Neural cell (in vitro differentiated cells): ENCODE data around the gene SEC16A. TPM values are rescaled to one million over a fixed set of nuclear protein-coding genes. Genes with fewer than 3 reads are reported as not detected.

Experiments used
- H2AFZ ChIP-seq: fragments of 200-600, 300-800 bp; sonication (generic), shearing (Covaris generic); 2 replicates; pipeline ENCODE4 v1.6.0; 2014; ENCODE audit warnings: low read depth, mild to moderate bottlenecking, antibody characterized with exemption, low read length, moderate library complexity
- H3F3A ChIP-seq: fragments of 200-600 bp; shearing (Covaris generic); 2 replicates; pipeline ENCODE4 v1.6.1; 2016; ENCODE audit warnings: mild to moderate bottlenecking, moderate library complexity, mixed read lengths, antibody characterized with exemption, low read length; ENCODE audit not compliant: insufficient read depth, poor library complexity, severe bottlenecking
- H3K27ac ChIP-seq: fragments of 200-600, 300-800 bp; sonication (generic), shearing (Covaris generic); 2 replicates; pipeline ENCODE4 v1.5.1; 2014; ENCODE audit warnings: mild to moderate bottlenecking, low read length, moderate library complexity
- H3K27me3 ChIP-seq: fragments of 300-800, 200-600 bp; sonication (generic), shearing (Covaris generic); 2 replicates; pipeline ENCODE4 v1.6.0; 2014; ENCODE audit warnings: mild to moderate bottlenecking, low read depth, low read length, moderate library complexity; ENCODE audit not compliant: insufficient read depth
- H3K36me3 ChIP-seq: fragments of 300-800, 200-600 bp; sonication (generic), shearing (Covaris generic); 2 replicates; pipeline ENCODE4 v1.5.1; 2014; ENCODE audit warnings: mild to moderate bottlenecking, antibody characterized with exemption, low read length, moderate library complexity; ENCODE audit not compliant: insufficient read depth
- H3K4me2 ChIP-seq: fragments of 300-800, 200-600 bp; sonication (generic), shearing (Covaris generic); 2 replicates; pipeline ENCODE4 v1.6.0; 2014; ENCODE audit warnings: mild to moderate bottlenecking, low read length
- H3K4me3 ChIP-seq: fragments of 300-800, 200-600 bp; sonication (generic), shearing (Covaris generic); 2 replicates; pipeline ENCODE4 v1.5.1; 2014; ENCODE audit warnings: mild to moderate bottlenecking, low read length, moderate library complexity
- H3K79me2 ChIP-seq: fragments of 200-600 bp; shearing (Covaris generic); replicated peaks from 2 replicates; pipeline ENCODE4 v1.6.0; 2014; ENCODE audit warnings: mild to moderate bottlenecking, low read length, moderate library complexity; ENCODE audit not compliant: insufficient read depth
- H3K9ac ChIP-seq: fragments of 300-800, 200-600 bp; sonication (generic), shearing (Covaris generic); 2 replicates; pipeline ENCODE4 v1.6.1; 2016; ENCODE audit warnings: mild to moderate bottlenecking, low read length, mixed read lengths
- H3K9me2 ChIP-seq: fragments of 200-600 bp; shearing (Covaris generic); 2 replicates; pipeline ENCODE4 v1.6.1; 2016; ENCODE audit warnings: mild to moderate bottlenecking, low read length, mixed read lengths; ENCODE audit not compliant: insufficient read depth
- H3K9me3 ChIP-seq: fragments of 200-600, 300-800 bp; sonication (generic), shearing (Covaris generic); 2 replicates; pipeline ENCODE4 v1.6.1; 2016; ENCODE audit warnings: mild to moderate bottlenecking, mixed run types, low read length, moderate library complexity, mixed read lengths
- H4K20me1 ChIP-seq: fragments of 200-600 bp; shearing (Covaris generic); 2 replicates; pipeline ENCODE4 v1.6.1; 2016; ENCODE audit warnings: mild to moderate bottlenecking, mixed run types; ENCODE audit not compliant: insufficient read depth
- EP300 ChIP-seq: fragments of 450-650 bp; conservative IDR thresholded peaks from 2 replicates; pipeline ENCODE4 v1.6.1; 2014; ENCODE audit warnings: antibody characterized with exemption, mild to moderate bottlenecking, moderate library complexity; ENCODE audit not compliant: poor library complexity, severe bottlenecking
- EZH2 ChIP-seq: fragments of 200-600, 300-800 bp; shearing (Covaris generic), sonication (generic); IDR thresholded peaks from 2 replicates; pipeline ENCODE4 v1.6.1; 2014; ENCODE audit warnings: antibody characterized with exemption, low read length, borderline replicate concordance, mild to moderate bottlenecking; ENCODE audit not compliant: insufficient read depth, poor library complexity, severe bottlenecking
- MXI1 ChIP-seq: fragments of 450-650 bp; conservative IDR thresholded peaks from 2 replicates; pipeline ENCODE4 v1.6.1; 2014; ENCODE audit warnings: antibody characterized with exemption, mild to moderate bottlenecking; ENCODE audit not compliant: poor library complexity, severe bottlenecking
- POLR2AphosphoS5 ChIP-seq: IDR thresholded peaks from 2 replicates; pipeline ENCODE4 v1.6.1; 2012
- RAD21 ChIP-seq: fragments of 450-650 bp; conservative IDR thresholded peaks from 2 replicates; pipeline ENCODE4 v1.6.1; 2014; ENCODE audit warnings: antibody characterized with exemption, mild to moderate bottlenecking, moderate library complexity
- REST ChIP-seq: IDR thresholded peaks from 2 replicates; pipeline ENCODE4 v1.6.1; 2012; ENCODE audit warnings: borderline replicate concordance
- SMC3 ChIP-seq: fragments of 450-650 bp; conservative IDR thresholded peaks from 2 replicates; pipeline ENCODE4 v1.6.1; 2014; ENCODE audit warnings: antibody characterized with exemption, mild to moderate bottlenecking, moderate library complexity; ENCODE audit not compliant: poor library complexity
- TAF1 ChIP-seq: IDR thresholded peaks from 2 replicates; pipeline ENCODE4 v1.6.1; 2012; ENCODE audit warnings: low read depth
- polyA plus RNA-seq: library from polyadenylated mRNA; depleted of rRNA; stranded (reverse); fragments of >200 nt; gene quantifications from 2 replicates; pipeline ENCODE4 v1.2.3, GENCODE V29; 2014
- TF ChIP-seq, protein P1 (sequence below): fragments of 450-650 bp; IDR thresholded peaks from 2 replicates; pipeline ENCODE4 v1.5.1; 2014; ENCODE audit warnings: antibody characterized with exemption, mild to moderate bottlenecking, moderate library complexity; ENCODE audit not compliant: poor library complexity, severe bottlenecking

The SEC16A gene
- polyA plus RNA-seq, 1 donor from 2014 or later: 15.4 TPM

DNA sequence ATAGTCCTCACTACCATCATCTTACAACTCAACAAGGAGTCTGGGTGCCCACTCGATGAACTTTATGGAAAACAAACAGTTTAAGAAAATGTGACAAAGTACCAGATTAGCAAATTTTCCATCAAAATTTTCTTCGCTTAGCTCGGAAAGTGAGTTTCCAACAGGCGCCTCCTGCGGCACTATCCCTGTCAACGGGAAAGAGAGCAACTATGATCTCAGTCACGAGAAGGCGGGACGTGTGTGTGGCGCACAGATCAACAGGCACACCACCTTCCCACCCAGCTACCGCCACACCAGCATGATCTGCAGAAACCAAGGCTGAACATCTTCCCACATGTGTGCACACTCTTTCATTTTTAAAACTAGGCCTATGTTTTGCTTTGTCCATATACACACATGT lies 29.5 kb downstream of the SEC16A start:
- Histone ChIP-seq H3K4me3 (no peak overlapping the region), H3K36me3 (no peaks in the 10 kb centered on the region), H3K9me3 (no peaks in the 10 kb centered on the region), H3K9me2 (no peaks in the 10 kb centered on the region), H3F3A (no peaks in the 10 kb centered on the region), H3K4me2 (no peak overlapping the region), H2AFZ (no peak overlapping the region), H3K79me2 (no peaks in the 10 kb centered on the region), H3K9ac (no peak overlapping the region), H3K27ac (no peak overlapping the region), H4K20me1 (no peaks in the 10 kb centered on the region), H3K27me3 (no peaks in the 10 kb centered on the region)
- TF ChIP-seq, protein P1, sequence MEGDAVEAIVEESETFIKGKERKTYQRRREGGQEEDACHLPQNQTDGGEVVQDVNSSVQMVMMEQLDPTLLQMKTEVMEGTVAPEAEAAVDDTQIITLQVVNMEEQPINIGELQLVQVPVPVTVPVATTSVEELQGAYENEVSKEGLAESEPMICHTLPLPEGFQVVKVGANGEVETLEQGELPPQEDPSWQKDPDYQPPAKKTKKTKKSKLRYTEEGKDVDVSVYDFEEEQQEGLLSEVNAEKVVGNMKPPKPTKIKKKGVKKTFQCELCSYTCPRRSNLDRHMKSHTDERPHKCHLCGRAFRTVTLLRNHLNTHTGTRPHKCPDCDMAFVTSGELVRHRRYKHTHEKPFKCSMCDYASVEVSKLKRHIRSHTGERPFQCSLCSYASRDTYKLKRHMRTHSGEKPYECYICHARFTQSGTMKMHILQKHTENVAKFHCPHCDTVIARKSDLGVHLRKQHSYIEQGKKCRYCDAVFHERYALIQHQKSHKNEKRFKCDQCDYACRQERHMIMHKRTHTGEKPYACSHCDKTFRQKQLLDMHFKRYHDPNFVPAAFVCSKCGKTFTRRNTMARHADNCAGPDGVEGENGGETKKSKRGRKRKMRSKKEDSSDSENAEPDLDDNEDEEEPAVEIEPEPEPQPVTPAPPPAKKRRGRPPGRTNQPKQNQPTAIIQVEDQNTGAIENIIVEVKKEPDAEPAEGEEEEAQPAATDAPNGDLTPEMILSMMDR: no peak
- TF ChIP-seq EP300 (no peak), POLR2AphosphoS5 (no peak), REST (no peak), SMC3 (no peak), MXI1 (no peak), RAD21 (no peak), TAF1 (no peak), EZH2 (no peak)

DNA sequence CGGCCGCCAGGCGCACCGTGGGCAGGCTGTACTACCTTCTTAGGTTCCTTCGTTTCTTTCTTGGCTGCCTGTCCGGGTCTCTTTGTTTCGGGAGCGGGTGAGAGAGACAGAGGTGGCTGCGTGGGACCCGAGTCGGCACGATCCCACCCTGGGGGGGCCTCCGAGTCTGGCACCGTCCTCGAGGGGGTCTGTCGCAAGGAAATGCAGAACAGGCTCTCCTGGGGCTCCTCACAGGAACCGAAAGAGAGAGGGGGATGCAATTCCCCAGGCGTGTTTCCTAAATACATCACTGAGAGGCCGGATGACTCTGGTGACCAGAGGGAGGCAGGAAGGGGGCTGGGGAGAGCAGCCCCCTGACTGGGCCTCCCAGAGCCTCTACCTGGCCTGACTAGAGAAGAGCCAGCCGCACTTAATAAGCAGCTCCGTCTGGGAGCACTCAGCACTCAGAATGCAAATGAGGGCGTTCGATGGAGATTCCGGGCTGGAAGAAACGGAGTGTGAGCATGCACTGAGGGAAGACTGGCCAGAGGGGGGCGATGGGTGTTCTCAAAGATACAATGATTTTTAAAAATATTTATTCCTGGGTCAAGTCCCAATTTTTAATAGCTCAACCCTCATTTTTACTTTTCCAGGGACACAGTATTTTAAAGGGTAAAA lies 31.5 kb downstream of the SEC16A start:
- no peaks in the 10 kb centered on the region for H3F3A ChIP-seq
- H3K79me2 ChIP-seq: no peaks in the 10 kb centered on the region
- no peaks in the 10 kb centered on the region for H3K9me2 ChIP-seq
- no peak overlapping the region for H3K4me2 ChIP-seq
- H3K27ac ChIP-seq: no peak overlapping the region
- no peaks in the 10 kb centered on the region for H3K36me3 ChIP-seq
- H3K9me3 ChIP-seq: no peaks in the 10 kb centered on the region
- TF ChIP-seq POLR2AphosphoS5 (no peak), RAD21 (no peak), EP300 (no peak), EZH2 (no peak), REST (no peak), TAF1 (no peak), MXI1 (no peak), SMC3 (no peak)
- TF ChIP-seq, protein P1: no peak
- no peak overlapping the region for H3K9ac ChIP-seq
- H3K4me3 ChIP-seq: no peak overlapping the region
- no peaks in the 10 kb centered on the region for H3K27me3 ChIP-seq
- H4K20me1 ChIP-seq: no peaks in the 10 kb centered on the region
- H2AFZ ChIP-seq: no peak overlapping the region
